HTR-8/SVneo (cell line): ENCODE results near the gene ADAMTS9.

Experiments used
- DNase-seq: peaks from one replicate; pipeline ENCODE4 v3.0.0; 2011; ENCODE audit warnings: low spot score, mixed read lengths; ENCODE audit not compliant: insufficient read length
- FAIRE-seq: peaks from 2 replicates; lab custom pipeline; 2011; peaks lifted over from hg19 to GRCh38; lab: Jason Lieb, UNC

Gene ADAMTS9, protein sequence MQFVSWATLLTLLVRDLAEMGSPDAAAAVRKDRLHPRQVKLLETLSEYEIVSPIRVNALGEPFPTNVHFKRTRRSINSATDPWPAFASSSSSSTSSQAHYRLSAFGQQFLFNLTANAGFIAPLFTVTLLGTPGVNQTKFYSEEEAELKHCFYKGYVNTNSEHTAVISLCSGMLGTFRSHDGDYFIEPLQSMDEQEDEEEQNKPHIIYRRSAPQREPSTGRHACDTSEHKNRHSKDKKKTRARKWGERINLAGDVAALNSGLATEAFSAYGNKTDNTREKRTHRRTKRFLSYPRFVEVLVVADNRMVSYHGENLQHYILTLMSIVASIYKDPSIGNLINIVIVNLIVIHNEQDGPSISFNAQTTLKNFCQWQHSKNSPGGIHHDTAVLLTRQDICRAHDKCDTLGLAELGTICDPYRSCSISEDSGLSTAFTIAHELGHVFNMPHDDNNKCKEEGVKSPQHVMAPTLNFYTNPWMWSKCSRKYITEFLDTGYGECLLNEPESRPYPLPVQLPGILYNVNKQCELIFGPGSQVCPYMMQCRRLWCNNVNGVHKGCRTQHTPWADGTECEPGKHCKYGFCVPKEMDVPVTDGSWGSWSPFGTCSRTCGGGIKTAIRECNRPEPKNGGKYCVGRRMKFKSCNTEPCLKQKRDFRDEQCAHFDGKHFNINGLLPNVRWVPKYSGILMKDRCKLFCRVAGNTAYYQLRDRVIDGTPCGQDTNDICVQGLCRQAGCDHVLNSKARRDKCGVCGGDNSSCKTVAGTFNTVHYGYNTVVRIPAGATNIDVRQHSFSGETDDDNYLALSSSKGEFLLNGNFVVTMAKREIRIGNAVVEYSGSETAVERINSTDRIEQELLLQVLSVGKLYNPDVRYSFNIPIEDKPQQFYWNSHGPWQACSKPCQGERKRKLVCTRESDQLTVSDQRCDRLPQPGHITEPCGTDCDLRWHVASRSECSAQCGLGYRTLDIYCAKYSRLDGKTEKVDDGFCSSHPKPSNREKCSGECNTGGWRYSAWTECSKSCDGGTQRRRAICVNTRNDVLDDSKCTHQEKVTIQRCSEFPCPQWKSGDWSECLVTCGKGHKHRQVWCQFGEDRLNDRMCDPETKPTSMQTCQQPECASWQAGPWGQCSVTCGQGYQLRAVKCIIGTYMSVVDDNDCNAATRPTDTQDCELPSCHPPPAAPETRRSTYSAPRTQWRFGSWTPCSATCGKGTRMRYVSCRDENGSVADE (N-terminal part only)

GRCh38 chr3:64687781-64688604 lies at the start of gene ADAMTS9:
Gene ADAMTS9, minus strand, starts transcription at chr3:64688000. Its CDS starts 343 bp downstream, at chr3:64687657.
- DNase-seq (no peak), FAIRE-seq (no peak)

- FAIRE-seq (no peak), DNase-seq (no peak)
Measured at GRCh38 chr3:64732576-64732975, 44.8 kb upstream of the ADAMTS9 start.

DNA sequence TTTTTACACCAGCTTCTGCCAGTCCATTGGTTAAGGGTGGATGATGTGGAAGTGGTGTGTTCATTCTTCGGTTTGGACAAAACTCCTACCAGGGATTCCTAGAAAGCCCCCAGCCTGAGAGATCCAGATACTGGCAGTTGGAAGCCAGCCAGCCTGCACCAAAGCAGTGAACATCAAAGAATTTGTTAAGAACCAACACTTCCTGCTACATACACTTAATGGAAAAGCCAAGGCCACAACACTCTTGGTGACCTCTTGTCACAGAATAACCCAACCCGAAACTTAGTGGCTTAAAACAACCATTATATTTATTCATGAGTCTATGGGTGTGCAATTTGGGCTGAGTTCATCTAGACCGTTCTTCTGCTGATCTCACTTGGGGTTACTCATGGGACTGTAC lies 42.9 kb upstream of the ADAMTS9 start:
- FAIRE-seq (no peak), DNase-seq (no peak)

GRCh38 chr3:64728994-64729393 lies 41.2 kb upstream of the ADAMTS9 start:
- no peak for FAIRE-seq
- no peak for DNase-seq

GRCh38 chr3:64728428-64728827 lies 40.6 kb upstream of the ADAMTS9 start:
- DNase-seq (no peak), FAIRE-seq (no peak)

- FAIRE-seq, result no peak
- DNase-seq, result no peak
Measured at GRCh38 chr3:64726414-64727090, 38.8 kb upstream of the ADAMTS9 start.

GRCh38 chr3:64718976-64719375 lies 31.2 kb upstream of the ADAMTS9 start:
- no peak for FAIRE-seq
- DNase-seq, result no peak

GRCh38 chr3:64717872-64718613 lies 30.2 kb upstream of the ADAMTS9 start:
- DNase-seq, result no peak
- FAIRE-seq, result no peak

DNA sequence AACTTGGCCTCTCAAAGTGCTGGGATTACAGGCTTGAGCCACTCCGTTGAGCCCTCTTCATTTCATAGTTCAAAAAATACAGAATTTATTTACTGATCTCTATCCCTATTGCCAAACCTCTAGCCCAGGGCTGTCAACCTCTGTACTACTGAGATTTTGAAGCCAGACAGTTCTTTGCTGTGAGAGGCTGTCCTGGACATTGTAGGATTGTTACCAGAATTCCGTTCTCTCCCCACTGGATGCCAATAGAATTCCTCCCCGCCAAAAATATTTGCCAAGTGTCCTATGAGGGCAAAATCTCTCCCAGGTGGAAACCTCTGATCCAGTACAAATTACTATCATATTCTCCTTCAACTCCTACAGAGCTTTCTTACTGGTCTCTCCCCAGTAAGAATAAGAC lies 29.6 kb upstream of the ADAMTS9 start:
- DNase-seq (no peak), FAIRE-seq (no peak)

DNA sequence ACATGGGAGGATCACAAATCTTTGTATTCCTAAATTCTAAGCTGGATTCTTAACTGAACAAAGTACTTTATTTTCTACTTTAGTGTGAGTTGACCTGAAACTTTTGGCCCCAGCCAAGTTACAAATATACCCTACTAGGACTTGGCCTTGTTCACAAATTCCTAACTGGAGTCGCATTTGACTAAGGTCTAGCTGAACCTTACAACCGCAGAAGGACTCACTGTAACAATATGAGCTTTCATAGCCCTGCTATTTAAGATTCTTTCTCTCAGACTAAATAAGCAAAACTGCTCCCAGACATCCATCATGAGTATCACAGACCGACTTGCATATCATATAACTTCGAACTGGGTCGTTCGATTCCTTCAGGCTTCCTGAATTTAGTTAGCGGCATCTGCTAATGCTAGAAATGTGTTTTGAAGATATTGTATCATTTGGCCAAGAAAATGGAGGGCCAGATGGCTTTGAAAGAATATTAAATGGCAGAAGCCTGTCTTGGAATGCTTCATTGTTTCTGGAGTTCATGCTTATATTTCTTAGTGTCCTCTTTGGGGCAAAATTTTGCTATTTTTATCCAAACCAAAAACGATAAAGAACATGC lies 28.4 kb upstream of the ADAMTS9 start:
- FAIRE-seq (no peak), DNase-seq (no peak)

GRCh38 chr3:64715211-64715982 lies 27.6 kb upstream of the ADAMTS9 start:
- FAIRE-seq (no peak), DNase-seq (no peak)

GRCh38 chr3:64708456-64708855 lies 20.7 kb upstream of the ADAMTS9 start:
- no peak for DNase-seq
- no peak for FAIRE-seq

- no peak for DNase-seq
- no peak for FAIRE-seq
Measured at GRCh38 chr3:64705946-64706345, 18.1 kb upstream of the ADAMTS9 start.

DNA sequence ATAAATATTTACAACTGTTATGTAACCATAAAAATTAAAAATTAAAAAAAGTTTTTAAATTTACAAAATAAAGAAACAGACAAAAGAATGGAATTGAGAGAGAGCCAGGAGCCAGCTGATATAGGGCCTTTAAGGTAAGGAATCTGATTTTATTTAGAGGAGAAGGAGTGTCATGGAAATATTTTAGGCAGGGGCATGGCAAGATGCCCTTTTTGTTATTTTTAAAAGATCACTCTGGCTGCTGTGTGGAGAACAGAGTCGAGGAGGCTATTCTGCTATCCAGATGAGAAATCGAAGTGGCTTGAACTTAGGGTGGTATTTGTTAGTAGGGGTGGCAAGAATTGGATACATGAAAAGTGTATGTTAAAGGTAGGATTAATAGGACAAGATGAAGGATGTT lies 9.1 kb upstream of the ADAMTS9 start:
- no peak for FAIRE-seq
- no peak for DNase-seq

GRCh38 chr3:64694114-64694513 lies 6.3 kb upstream of the ADAMTS9 start:
- DNase-seq (no peak), FAIRE-seq (no peak)

GRCh38 chr3:64693031-64693430 lies 5.2 kb upstream of the ADAMTS9 start:
- FAIRE-seq (no peak), DNase-seq (no peak)

DNA sequence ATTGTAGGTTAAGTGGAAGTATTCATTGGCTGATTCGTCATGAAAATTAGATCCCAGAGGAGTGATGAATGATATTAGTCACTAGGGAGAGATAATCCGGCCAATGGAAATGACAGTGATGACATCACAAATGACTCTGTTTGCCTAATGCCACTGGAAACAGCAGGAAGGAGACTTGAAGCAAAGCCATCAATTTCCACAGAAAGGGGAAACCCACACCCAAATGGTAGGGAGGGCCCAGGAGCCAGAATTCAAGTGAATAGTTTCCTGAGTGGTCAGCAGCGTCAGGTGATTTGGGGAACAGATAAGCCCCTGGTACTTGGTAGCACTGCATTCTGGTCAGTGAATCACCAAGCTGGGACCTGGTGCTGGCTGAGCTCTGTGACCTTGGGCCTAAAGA lies 3.3 kb upstream of the ADAMTS9 start:
- no peak for FAIRE-seq

More for the DNA sequence above, 3.3 kb upstream of the ADAMTS9 start:
- DNase-seq, result no peak
